ENCODE results near the gene PTPRT.
"Not testable (repeated sequence)": the region's sequence is repeated elsewhere in the genome, so short reads cannot be mapped to it uniquely, and the experiment has no call there.

The PTPRT gene

GRCh38 chr20:42914302-42914701 lies 275.4 kb downstream of the PTPRT start:
- H3K4me2 ChIP-seq (ENCODE audit: insufficient read depth, low read length): no peak overlapping the region
- ATAC-seq (ENCODE audit: insufficient read depth, low read depth): no peak

GRCh38 chr20:42910808-42911207 lies 278.9 kb downstream of the PTPRT start:
- not testable (repeated sequence) for DNase-seq; H4K20me1 ChIP-seq (ENCODE audit: insufficient read depth, low read length); H3K4me3 ChIP-seq (ENCODE audit: low read depth in 1 of 2, low read length in 2 of 2); H3K9ac ChIP-seq (ENCODE audit: low read depth, low read length); ATAC-seq (ENCODE audit: insufficient read depth, low read depth); H3K79me2 ChIP-seq (ENCODE audit: insufficient read depth, low read length); H3K27ac ChIP-seq (ENCODE audit: low read length); H3K36me3 ChIP-seq (ENCODE audit: insufficient read depth, low read length); H3K27me3 ChIP-seq (ENCODE audit: insufficient read depth, low read length, poor library complexity); H3K4me1 ChIP-seq (ENCODE audit: insufficient read depth, low read length); H3K9me3 ChIP-seq (ENCODE audit: insufficient read depth, low read length, severe bottlenecking); H3K4me2 ChIP-seq (ENCODE audit: insufficient read depth, low read length); H2AFZ ChIP-seq (ENCODE audit: low read depth, low read length)

More at GRCh38 chr20:42914302-42914701, 275.4 kb downstream of the PTPRT start:
- Histone ChIP-seq H3K27ac (ENCODE audit: low read length) (no peak overlapping the region), H3K4me3 (ENCODE audit: low read depth in 1 of 2, low read length in 2 of 2) (no peak overlapping the region), H3K9me3 (ENCODE audit: insufficient read depth, low read length, severe bottlenecking) (no peaks in the 10 kb centered on the region), H3K9ac (ENCODE audit: low read depth, low read length) (no peak overlapping the region), H3K27me3 (ENCODE audit: insufficient read depth, low read length, poor library complexity) (peaks cover 1% of the 10 kb centered on the region), H3K36me3 (ENCODE audit: insufficient read depth, low read length) (no peaks in the 10 kb centered on the region), H3K79me2 (ENCODE audit: insufficient read depth, low read length) (no peaks in the 10 kb centered on the region), H2AFZ (ENCODE audit: low read depth, low read length) (no peak overlapping the region), H3K4me1 (ENCODE audit: insufficient read depth, low read length) (no peaks in the 10 kb centered on the region), H4K20me1 (ENCODE audit: insufficient read depth, low read length) (no peaks in the 10 kb centered on the region)
- no peak for DNase-seq
- TF ChIP-seq EZH2 (IDR thresholded peaks at IDR 0.05; ENCODE audit: borderline replicate concordance, low read depth, low read length, severe bottlenecking): no peak
- no peak for TF ChIP-seq CTCF (IDR thresholded peaks at IDR 0.05; ENCODE audit: borderline replicate concordance, extremely low read depth, low read length, poor library complexity, severe bottlenecking)

GRCh38 chr20:42907730-42908129 lies 282.0 kb downstream of the PTPRT start:
- Histone ChIP-seq H3K79me2 (ENCODE audit: insufficient read depth, low read length) (no peaks in the 10 kb centered on the region), H3K4me2 (ENCODE audit: insufficient read depth, low read length) (no peak overlapping the region), H3K4me3 (ENCODE audit: low read depth in 1 of 2, low read length in 2 of 2) (no peak overlapping the region), H4K20me1 (ENCODE audit: insufficient read depth, low read length) (no peaks in the 10 kb centered on the region), H3K27ac (ENCODE audit: low read length) (no peak overlapping the region), H3K27me3 (ENCODE audit: insufficient read depth, low read length, poor library complexity) (no peaks in the 10 kb centered on the region), H3K9ac (ENCODE audit: low read depth, low read length) (no peak overlapping the region), H3K9me3 (ENCODE audit: insufficient read depth, low read length, severe bottlenecking) (no peaks in the 10 kb centered on the region), H3K4me1 (ENCODE audit: insufficient read depth, low read length) (no peaks in the 10 kb centered on the region), H3K36me3 (ENCODE audit: insufficient read depth, low read length) (no peaks in the 10 kb centered on the region), H2AFZ (ENCODE audit: low read depth, low read length) (no peak overlapping the region)
- DNase-seq (no peak), ATAC-seq (ENCODE audit: insufficient read depth, low read depth) (no peak)
- TF ChIP-seq CTCF (IDR thresholded peaks at IDR 0.05; ENCODE audit: borderline replicate concordance, extremely low read depth, low read length, poor library complexity, severe bottlenecking): no peak
- TF ChIP-seq EZH2 (IDR thresholded peaks at IDR 0.05; ENCODE audit: borderline replicate concordance, low read depth, low read length, severe bottlenecking): no peak

GRCh38 chr20:42906120-42906519 lies 283.6 kb downstream of the PTPRT start:
- H3K4me1 ChIP-seq (ENCODE audit: insufficient read depth, low read length): no peaks in the 10 kb centered on the region
- H3K79me2 ChIP-seq (ENCODE audit: insufficient read depth, low read length): no peaks in the 10 kb centered on the region
- H4K20me1 ChIP-seq (ENCODE audit: insufficient read depth, low read length): no peaks in the 10 kb centered on the region

More at GRCh38 chr20:42906120-42906519, 283.6 kb downstream of the PTPRT start:
- Histone ChIP-seq H3K9me3 (ENCODE audit: insufficient read depth, low read length, severe bottlenecking) (no peaks in the 10 kb centered on the region), H3K9ac (ENCODE audit: low read depth, low read length) (no peak overlapping the region), H3K27me3 (ENCODE audit: insufficient read depth, low read length, poor library complexity) (no peaks in the 10 kb centered on the region), H3K4me2 (ENCODE audit: insufficient read depth, low read length) (no peak overlapping the region), H3K27ac (ENCODE audit: low read length) (no peak overlapping the region), H2AFZ (ENCODE audit: low read depth, low read length) (no peak overlapping the region), H3K36me3 (ENCODE audit: insufficient read depth, low read length) (no peaks in the 10 kb centered on the region), H3K4me3 (ENCODE audit: low read depth in 1 of 2, low read length in 2 of 2) (no peak overlapping the region)
- no peak for DNase-seq
- no peak for ATAC-seq (ENCODE audit: insufficient read depth, low read depth)
- no peak for TF ChIP-seq EZH2 (IDR thresholded peaks at IDR 0.05; ENCODE audit: borderline replicate concordance, low read depth, low read length, severe bottlenecking)
- no peak for TF ChIP-seq CTCF (IDR thresholded peaks at IDR 0.05; ENCODE audit: borderline replicate concordance, extremely low read depth, low read length, poor library complexity, severe bottlenecking)
